SH-SY5Y (cell line): Measurements from ENCODE around the gene SPI1.

ENCODE experiments used
- GATA2 ChIP-seq: IDR thresholded peaks from 2 replicates; pipeline ENCODE4 v1.6.1; 2011; ENCODE audit warnings: mild to moderate bottlenecking, low read depth, low read length
- GATA3 ChIP-seq: IDR thresholded peaks from 2 replicates; pipeline ENCODE4 v1.6.1; 2011; ENCODE audit warnings: low read depth, mild to moderate bottlenecking, low read length, moderate library complexity

- TF ChIP-seq GATA2 (no peak), GATA3 (no peak)
Measured at GRCh38 chr11:47418454-47419259, 40.3 kb upstream of the SPI1 start.
